ENCODE measurements around the gene PRPSAP1. TPM values are rescaled to one million over a fixed set of nuclear protein-coding genes. Genes with fewer than 3 reads are reported as not detected.

Gene PRPSAP1
- total and polyA plus RNA-seq, 2 of the 8 experiments (the other 6 are each of a cell fraction or from before 2014, with no cell fraction given), result 32.0 to 54.2 TPM

- TF ChIP-seq PHF8 (conservative IDR thresholded peaks at IDR 0.05; ENCODE audit: low read depth, low read length) (no peak), EP300 (IDR thresholded peaks at IDR 0.05; ENCODE audit: borderline replicate concordance in 1 of 2, low read depth in 2 of 2, low read length in 2 of 2) (no peak), BRCA1 (IDR thresholded peaks at IDR 0.05; ENCODE audit: low read depth, low read length) (no peak), RXRA (IDR thresholded peaks at IDR 0.05; ENCODE audit: insufficient read depth, low read depth, low read length) (no peak), RFX5 (IDR thresholded peaks at IDR 0.05; ENCODE audit: borderline replicate concordance, low read depth, low read length) (no peak), JUN (IDR thresholded peaks at IDR 0.05; ENCODE audit: low read depth, low read length) (no peak), SP1 (IDR thresholded peaks at IDR 0.05; ENCODE audit: low read depth, low read length) (no peak), RBBP5 (IDR thresholded peaks at IDR 0.05; ENCODE audit: borderline replicate concordance, low read depth, low read length) (no peak), CBX8 (IDR thresholded peaks at IDR 0.05; ENCODE audit: borderline replicate concordance, low read depth, low read length) (no peak), SIN3A (conservative IDR thresholded peaks at IDR 0.05 in 1 of 2, IDR thresholded peaks at IDR 0.05 in 1 of 2; ENCODE audit: low read depth in 1 of 2, low read length in 2 of 2) (no peak)
- TF ChIP-seq, protein P1, sequence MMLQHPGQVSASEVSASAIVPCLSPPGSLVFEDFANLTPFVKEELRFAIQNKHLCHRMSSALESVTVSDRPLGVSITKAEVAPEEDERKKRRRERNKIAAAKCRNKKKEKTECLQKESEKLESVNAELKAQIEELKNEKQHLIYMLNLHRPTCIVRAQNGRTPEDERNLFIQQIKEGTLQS (IDR thresholded peaks at IDR 0.05; ENCODE audit: insufficient read depth, low read depth, low read length), result no peak
Measured at GRCh38 chr17:76272541-76273444, 80.9 kb downstream of the PRPSAP1 start (continued).
